ENCODE measurements around the gene PMEPA1.
"Not testable (repeated sequence)": the region's sequence is repeated elsewhere in the genome, so short reads cannot be mapped to it uniquely, and the experiment has no call there.

Gene PMEPA1

DNA sequence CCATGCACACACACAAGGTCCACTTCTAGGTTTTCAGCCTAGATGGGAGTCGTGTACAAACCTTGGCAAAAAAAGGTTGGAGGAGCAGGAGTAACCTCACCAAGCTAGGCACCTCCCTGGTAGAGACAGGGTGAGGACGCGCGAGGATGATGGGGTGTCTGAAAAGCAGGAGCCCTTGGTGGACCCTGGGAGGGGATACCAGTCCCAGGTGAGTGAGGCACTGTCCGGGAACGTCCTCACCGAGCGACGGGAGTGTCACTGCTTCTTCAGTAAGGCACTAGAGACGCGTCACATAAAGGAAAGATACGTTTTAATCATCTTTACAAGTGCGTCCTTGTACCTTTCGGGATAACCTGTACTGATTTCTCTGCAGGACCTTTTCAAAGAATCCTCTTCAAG, 60.2 kb downstream of the PMEPA1 start:
- no peak for DNase-seq (ENCODE audit: low read depth)

DNA sequence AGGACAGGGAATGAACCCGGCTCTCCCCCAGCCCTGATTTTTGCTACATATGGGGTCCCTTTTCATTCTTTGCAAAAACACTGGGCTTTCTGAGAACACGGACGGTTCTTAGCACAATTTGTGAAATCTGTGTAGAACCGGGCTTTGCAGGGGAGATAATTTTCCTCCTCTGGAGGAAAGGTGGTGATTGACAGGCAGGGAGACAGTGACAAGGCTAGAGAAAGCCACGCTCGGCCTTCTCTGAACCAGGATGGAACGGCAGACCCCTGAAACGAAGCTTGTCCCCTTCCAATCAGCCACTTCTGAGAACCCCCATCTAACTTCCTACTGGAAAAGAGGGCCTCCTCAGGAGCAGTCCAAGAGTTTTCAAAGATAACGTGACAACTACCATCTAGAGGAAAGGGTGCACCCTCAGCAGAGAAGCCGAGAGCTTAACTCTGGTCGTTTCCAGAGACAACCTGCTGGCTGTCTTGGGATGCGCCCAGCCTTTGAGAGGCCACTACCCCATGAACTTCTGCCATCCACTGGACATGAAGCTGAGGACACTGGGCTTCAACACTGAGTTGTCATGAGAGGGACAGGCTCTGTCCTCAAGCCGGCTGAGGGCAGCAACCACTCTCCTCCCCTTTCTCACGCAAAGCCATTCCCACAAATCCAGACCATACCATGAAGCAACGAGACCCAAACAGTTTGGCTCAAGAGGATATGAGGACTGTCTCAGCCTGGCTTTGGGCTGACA, 60.8 kb downstream of the PMEPA1 start:
- DNase-seq (ENCODE audit: low read depth) = no peak

DNA sequence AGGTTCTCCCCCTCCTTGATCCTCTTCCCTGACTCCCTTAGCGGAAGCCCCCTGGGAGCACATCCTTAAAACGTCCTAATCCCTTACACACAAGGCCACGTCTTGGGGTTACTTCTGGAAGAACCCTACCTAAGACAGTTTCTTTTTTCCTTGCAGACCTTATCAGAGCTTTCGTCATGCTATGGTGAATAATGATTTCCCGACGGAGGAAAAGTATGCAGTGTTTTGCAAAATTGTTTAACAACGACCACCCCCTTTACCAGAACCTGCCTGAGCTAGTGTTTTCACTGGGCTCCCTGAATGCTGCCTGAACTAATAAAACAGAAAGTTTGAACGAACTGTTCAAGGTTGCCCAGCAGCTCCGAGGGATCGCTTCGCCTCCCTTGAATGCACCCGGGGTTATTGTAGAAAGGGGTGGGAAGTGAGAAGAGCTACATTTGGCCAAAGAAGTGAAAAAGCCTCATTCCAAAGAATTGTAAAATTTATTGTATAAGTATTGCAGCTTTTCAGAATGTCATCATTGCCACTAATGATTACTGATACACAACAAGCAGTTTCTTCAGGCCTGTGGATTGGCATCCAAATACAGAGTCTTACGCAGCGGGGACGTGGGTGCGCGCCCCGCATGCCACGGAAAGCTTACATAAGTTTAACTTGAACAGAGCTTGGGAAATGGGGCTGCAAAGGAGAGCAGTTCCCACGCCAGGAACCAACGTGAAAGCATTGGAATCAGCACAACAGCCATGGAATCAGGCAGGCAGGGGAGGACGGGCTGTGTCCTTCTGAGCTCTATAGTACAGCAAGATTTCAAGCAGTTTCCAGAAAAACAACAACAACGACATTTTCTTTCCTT, 61.7 kb downstream of the PMEPA1 start:
- DNase-seq (ENCODE audit: low read depth) = no peak

DNA sequence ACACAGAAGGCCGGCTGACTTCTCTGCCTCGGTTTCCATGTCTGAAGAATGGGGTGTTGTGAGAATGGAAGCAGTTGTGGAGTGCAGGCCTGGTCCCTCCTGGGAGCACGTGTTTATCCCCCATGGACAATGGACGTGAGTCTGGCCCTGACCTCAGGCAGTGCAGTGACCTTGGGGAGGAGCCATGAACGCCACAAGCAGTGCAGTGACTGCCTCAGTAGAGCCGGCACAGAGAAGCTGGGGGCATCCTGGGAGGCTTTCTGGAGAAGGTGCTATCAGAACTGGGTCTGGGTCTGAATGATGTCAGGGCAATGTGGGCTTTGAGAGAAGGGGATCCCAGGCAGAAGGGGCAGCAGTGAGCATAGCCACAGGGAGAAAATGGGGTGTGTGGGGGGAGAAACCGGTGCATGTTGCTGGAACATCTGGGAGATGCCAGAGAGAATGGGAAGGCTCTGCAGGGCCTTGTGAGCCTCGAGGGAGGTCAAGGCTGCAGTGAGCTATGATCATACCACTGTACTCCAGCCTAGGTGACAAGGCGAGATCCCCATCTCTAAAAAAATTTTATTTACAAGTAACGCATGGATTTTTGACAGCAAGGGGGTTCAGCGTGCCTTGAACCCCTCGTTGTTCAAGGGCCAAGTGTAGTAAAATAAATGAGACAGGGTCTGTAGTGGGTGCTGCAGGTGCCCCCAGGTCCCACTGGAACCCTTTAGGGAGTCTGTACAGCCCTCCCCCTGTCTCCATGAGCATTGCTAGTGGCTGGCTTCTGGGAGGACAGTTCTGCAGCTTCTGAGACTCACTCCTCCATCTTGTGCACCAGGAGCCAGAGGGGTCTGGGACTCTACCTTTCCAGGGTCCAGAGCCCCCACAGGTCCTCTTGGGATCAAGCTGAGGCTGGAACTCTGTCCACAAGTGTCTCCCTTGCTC, 62.5 kb downstream of the PMEPA1 start:
- DNase-seq (ENCODE audit: low read depth) = no peak

DNA sequence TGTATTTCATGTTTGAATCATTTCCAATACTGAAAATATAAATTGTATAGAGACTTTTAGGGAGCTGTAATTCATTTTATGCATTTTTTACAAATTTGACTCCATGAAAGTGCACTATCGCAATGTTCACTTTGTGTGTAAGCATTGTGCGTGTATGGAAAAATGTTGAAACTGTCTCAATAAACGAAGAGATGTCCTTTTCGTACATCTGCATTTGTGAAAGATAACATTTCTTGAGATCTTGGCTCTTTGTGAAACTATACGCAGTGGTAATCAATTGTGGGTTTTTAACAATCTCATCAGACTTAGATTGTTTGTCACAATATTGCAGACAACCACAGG, 70.9 kb downstream of the PMEPA1 start:
- DNase-seq (ENCODE audit: low read depth) = no peak

DNA sequence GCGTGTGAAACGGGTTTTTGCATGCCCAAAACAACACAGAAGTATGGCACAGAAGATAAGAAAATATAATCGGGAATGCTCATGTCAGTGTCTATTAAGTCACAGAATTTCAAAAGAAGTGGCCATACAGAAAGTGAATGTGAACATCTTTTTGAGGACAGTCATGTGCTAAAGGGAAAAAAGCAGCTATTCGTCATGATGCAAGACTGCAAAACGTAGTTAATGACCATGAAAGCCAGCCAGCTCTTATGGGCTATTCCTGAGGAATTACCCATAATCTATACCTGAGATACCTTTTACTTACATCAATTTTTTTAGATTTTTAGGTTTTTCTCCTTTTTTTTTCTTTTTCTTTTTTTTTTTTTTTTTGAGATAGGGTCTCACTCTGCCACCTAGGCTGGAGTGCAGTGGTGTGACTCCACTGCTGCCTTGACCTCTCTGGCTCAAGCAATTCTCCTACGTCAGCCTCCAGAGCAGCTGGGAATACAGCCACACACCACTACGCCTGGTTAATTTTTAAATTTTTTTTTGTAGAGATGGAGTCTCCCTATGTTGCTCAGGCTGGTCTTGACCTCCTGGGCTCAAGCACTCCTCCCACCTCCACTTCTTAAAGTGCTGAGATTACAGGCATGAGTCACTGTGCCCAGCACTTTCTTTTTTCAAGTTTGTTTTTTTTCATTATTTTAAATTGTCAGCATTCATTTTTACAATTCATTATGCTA, 71.5 kb downstream of the PMEPA1 start:
- no peak for DNase-seq (ENCODE audit: low read depth)

DNA sequence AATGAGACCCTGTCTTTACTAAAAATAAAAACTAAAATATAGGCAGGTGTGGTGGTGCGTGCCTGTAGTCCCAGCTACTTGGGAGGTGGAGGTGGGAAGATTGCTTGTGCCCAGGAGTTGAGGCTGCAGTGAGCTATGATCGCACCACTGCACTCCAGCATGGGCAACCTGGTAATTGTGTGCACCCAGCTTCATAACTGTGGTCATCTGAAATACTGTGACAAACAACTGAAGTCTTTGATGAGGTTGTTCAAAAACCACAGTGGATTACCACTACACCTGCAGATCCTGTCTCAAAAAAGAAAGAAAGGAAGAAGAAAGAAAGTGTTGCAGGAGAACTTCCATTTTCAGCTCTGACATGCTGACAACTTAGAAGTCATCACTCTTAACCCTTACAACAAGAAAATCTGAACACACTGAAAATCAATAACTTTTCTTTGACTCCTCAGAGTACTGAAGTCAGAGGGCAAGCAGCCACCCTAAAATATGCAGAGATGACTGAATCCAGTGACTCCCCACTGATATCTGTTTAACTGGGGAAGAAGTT, 75.8 kb downstream of the PMEPA1 start:
- DNase-seq (ENCODE audit: low read depth) = no peak

DNA sequence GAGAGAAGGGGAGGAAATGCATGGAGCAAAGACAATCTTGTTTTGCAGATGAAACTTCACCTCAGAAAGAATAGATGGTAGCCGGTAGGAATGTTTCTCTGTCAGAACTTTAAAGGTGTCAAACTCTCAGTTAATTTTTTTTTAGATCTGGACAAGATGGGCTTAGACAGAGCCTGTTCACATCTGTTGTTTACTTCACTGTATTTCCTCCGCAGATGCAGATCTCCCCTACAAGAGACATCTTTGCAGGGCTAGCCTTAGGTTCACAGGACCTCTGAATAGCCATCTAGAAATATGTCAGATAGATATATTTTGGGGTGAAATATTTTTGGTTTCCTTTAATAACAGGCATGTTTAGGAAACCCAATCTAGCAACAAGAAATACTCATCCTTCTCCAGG, 77.5 kb downstream of the PMEPA1 start:
- no peak for DNase-seq (ENCODE audit: low read depth)

DNA sequence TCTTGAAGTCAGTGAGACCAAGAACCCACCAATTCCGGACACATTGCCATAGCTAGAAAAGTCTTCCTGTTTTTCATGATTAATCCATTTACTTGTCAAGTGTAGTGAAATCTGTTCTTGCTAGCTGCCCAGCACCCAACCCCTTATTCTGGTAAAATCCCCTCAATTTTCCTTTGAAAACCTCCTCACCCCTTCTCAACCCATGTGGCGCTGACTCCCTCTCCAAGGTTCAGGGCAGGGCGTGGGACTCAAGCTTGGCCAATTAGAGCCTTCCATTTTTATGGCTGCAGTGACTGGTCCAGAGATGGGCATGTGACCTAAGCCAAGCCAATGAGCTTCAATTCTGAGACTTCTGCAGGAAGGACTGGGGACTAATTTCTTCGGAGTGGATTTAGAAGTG, 79.8 kb downstream of the PMEPA1 start:
- no peak for DNase-seq (ENCODE audit: low read depth)

DNA sequence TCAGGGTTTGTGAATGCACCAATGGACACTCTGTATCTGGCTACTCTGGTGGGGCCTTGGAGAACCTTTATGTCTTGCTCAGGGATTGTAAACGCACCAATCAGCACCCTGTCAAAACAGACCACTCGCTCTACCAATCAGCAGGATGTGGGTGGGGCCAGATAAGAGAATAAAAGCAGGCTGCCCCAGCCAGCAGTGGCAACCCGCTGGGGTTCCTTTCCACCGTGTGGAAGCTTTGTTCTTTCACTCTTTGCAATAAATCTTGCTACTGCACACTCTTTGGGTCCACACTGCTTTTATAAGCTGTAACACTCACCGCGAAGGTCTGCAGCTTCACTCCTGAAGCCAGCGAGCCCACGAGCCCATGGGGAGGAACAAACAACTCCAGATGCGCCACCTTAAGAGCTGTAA, 80.3 kb downstream of the PMEPA1 start:
- DNase-seq (ENCODE audit: low read depth) = not testable (repeated sequence)

DNA sequence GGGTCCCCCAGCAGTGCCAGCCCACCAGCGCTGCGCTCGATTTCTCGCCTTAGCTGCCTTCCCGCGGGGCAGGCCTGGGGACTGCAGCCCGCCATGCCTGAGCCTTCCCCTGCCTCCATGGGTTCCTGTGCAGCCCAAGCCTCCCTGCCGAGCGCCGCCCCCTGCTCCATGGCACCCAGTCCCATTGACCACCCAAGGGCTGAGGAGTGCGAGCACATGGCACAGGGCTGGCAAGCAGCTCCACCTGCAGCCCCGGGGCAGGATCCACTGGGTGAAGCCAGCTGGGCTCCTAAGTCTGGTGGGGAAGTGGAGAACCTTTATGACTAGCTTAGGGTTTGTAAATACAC, 80.9 kb downstream of the PMEPA1 start:
- DNase-seq (ENCODE audit: low read depth) = not testable (repeated sequence)

DNA sequence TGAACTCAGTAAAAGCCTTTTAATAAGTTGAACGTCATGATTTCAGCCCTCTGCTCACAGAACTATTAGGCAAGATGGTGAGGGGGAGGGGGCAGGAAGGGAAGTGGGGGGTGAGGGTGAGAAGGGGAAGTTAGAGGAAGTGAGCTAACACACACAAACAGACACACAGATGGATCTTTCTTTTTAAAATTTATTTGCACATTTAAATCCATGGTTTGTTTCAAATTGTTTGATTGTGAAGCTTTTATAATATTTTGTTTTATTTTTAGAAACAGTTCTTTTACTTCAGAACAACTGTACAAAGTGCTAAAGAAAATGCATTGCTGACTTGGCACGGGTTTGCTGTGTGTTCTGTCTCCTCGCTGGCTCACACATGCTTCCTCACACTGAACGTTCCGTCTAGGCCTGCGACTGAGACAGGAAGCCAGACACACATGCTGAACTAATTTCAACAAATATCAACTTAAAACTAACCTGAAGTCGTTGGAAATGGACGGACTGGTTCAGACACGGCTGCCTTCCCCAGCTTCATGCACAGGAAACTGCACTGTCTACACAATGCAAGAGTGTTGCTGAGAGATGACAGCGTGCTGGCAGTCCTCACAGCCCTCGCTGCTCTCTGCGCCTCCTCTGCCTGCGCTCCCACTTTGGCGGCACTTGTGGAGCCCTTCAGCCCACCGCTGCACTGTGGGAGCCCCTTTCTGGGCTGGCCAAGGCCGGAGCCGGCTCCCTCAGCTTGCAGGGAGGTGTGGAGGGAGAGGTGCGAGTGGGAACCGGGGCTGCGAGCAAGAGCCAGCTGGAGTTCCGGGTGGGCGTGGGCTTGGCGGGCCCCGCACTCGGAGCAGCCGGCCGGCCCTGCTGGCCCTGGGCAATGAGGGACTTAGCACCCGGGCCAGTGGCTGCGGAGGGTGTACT, 81.5 kb downstream of the PMEPA1 start:
- DNase-seq (ENCODE audit: low read depth) = no peak

DNA sequence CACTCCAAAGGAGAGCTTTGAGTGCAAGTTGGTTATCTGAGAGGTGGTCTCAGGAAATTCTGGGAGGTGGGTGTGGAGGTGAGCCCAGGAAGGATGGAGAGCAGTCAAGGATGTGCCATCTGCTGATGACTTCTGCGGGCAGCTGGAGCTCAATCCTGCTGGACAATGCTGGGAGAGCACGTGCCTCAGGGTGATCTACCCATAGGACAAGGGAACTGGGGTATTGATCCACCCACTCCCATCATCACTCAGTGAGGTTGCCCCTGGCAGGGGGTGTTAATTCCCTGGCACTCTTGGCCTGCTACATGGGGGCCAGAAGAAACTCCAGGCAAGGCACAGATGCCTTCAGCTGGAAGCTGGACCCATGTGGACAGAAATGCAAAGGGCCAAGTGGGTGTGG, 82.5 kb downstream of the PMEPA1 start:
- no peak for DNase-seq (ENCODE audit: low read depth)

DNA sequence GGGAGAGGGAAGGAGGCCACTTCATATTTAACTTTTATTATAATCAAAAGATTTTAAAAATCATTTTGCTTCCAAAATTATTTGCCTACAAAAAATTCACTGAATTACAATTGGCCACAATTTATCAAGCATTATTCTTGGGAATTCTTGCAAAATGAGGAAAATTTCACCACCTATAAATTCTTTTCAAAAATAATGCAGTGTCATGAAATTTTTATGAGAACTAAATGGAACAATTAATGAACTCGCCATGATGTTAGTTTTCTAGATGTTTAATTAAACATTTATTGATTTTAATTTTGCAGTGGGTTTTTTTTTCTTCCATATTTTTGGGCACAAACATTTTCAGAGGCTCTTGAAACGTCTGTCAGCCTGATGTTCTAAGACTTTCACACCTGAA, 83.8 kb downstream of the PMEPA1 start:
- no peak for DNase-seq (ENCODE audit: low read depth)

DNA sequence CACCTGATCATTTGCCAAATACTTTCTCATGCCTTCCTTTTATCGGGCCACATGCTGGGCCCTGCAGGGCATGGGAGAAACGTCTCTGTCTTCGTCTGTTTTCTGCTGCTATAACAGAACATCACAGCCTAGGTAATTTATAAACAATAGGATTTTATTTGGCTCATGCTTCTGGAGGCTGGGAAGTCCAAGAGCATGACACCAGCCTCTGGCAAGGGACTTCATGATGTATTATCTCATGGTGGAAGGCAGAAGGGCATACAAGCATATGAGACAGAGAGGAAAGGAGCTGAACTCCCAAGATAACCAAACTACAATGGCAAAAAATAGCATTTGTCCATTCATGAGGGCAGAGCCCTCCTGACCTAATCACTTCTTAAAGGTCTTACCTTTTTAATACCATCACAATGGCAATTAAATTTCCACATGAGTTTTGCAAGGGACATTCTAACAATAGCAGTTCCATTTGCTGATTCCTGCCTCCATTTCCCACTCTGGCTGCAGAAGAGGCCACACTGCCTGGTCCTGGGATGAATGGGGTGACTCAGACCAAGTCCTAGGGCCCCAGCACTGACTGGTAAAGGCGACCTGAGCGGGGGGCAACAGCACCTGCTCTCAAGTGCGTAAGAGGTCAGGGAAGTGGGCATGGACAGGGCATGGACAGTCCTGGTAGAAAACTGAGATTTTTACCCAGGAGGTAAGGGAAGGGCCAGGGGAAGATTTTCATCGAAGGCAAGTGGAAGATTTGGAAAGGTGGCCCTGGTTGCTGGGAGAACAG, 84.4 kb downstream of the PMEPA1 start:
- no peak for DNase-seq (ENCODE audit: low read depth)

DNA sequence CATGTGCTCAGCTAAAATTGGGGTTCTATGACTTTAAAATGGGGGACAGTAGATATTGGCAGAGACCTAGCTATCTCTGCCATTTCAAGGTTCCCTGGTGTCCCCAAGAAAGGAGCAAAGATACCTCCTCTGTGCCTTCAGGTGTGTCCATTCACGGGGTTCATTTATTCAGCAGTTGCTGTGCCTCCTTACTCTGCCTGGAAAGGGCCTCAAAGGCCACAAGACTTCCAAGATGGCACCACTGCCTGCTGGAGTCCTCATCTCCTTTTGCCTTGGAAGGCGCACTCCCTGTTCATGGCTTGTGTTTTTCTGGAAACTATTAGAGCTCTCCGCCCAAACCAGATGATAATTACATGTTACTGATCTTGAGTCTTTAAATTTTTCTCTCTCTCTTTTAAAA, 85.7 kb downstream of the PMEPA1 start:
- no peak for DNase-seq (ENCODE audit: low read depth)

DNA sequence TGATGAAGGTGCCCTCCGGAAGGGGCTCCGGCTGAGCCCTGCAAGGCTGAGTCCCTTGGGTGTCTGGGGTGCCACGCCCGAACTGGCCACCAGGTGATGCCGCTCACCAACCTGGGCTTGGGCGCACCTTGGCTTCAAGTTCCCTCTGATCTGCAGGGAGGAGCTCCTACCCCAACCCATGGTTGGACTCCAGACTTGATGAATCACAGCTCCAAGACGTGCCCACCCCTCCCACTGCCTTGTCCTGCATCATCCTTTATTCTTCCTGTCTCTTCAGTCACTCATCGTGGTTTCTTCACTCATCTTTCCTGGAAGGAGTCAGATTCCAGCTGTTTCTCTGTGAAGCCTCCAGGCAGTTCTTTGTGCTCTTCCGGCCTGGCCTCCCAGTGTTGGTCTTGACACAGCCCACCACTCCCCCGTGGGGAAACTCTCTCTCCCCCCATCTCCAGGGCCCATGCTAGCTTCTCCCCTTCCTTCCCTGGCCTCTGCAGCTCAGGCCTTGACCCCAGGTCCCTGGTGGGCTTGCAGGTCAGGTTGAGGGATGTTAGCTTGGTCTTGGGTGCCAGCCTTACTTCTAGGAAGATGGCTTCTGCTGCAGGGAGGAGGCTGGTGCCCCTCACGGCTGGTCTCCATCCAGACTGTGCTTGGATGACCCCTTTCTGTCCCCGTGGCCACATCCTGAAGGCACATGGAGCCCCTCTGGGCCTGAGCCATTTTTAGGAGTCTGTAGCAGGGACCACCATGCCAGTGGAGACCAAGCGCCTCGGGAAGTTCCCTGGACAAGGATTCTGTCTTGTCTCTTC, 87.0 kb downstream of the PMEPA1 start:
- no peak for DNase-seq (ENCODE audit: low read depth)

DNA sequence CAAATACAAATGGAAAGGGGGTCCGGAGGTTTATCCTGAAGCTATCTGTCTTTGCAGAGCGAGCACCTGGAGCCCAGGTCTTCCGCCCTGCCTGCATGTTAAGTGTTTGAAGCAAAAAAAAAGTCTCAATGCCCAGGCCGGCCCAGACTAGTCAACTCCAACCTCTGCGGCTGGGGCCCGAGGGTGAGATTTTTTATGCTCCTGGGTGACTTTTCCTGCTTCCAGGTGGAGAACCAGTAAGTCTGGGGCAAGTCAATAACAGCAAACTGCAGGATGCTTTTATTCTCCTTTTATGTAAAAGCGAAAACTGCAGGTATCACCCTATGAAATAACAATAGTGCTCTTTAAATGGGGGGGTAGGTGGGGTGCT, 87.6 kb downstream of the PMEPA1 start:
- DNase-seq (ENCODE audit: low read depth) = no peak

Data from stimulated activated CD8-positive, alpha-beta memory T cell treated with anti-CD3 and anti-CD28 coated beads, Interleukin-12 subunit alpha, Interleukin-12 subunit beta, amount 100 ng/mL, for 4 hours (primary cell).